IMR-90 (cell line): ENCODE measurements around the gene VEGFA. TPM values are rescaled to one million over a fixed set of nuclear protein-coding genes. Genes with fewer than 3 reads are reported as not detected.

ENCODE experiments used
- ATAC-seq: fragments of 200-7000 bp; cut with Tn5 transposase; 2 replicates; pipeline ENCODE4 v1.9.1; 2020; ENCODE audit warnings: low read depth, mild to moderate bottlenecking, moderate library complexity
- BruUV-seq: library from RNA; stranded (reverse); fragments of 400-500 nt; replicated peaks from 2 replicates; lab custom pipeline; 2021; lab: Mats Ljungman, UMichigan
- CTCF ChIA-PET: fragments of 300-600 bp; formaldehyde crosslinking; extraction: SDS; loops from one replicate; lab custom pipeline; 2021; ENCODE audit warnings: antibody characterized with exemption; lab: Yijun Ruan, JAX
- POLR2A ChIA-PET: fragments of 300-600 bp; sonication (Branson Sonifier 250); formaldehyde crosslinking; loops from one replicate; lab custom pipeline; 2022; ENCODE audit warnings: antibody characterized with exemption; ENCODE audit not compliant: unreplicated experiment; lab: Charles Lee
- DNase-seq: peaks from one replicate; pipeline ENCODE4 v3.0.0; 2013
- H2AFZ ChIP-seq: replicated peaks from 2 replicates; pipeline ENCODE3; 2013; ENCODE audit warnings: low read length, mild to moderate bottlenecking; ENCODE audit not compliant: poor library complexity
- H2AK5ac ChIP-seq: 2 replicates; pipeline ENCODE4 v1.6.1; 2013; ENCODE audit warnings: low read depth, low read length, inconsistent platforms
- H2AK9ac ChIP-seq: replicated peaks from 2 replicates; pipeline ENCODE3; 2013; ENCODE audit warnings: mild to moderate bottlenecking, low read depth, low read length, moderate library complexity; ENCODE audit not compliant: poor library complexity
- H2BK120ac ChIP-seq: 2 replicates; pipeline ENCODE4 v1.6.1; 2013; ENCODE audit warnings: low read depth, low read length, inconsistent platforms
- H2BK15ac ChIP-seq: 3 replicates; pipeline ENCODE4 v1.6.1; 2013; ENCODE audit warnings: low read depth, low read length, inconsistent platforms
- H2BK20ac ChIP-seq: 2 replicates; pipeline ENCODE4 v1.6.1; 2013; ENCODE audit warnings: low read depth, mild to moderate bottlenecking, inconsistent platforms, low read length, moderate library complexity
- H2BK5ac ChIP-seq: 2 replicates; pipeline ENCODE4 v1.6.1; 2013; ENCODE audit warnings: mild to moderate bottlenecking, low read depth, low read length, inconsistent platforms; ENCODE audit not compliant: poor library complexity, severe bottlenecking
- H3K14ac ChIP-seq: replicated peaks from 2 replicates; pipeline ENCODE4 v1.6.1; 2013; ENCODE audit warnings: low read depth, low read length, inconsistent platforms
- H3K18ac ChIP-seq: 2 replicates; pipeline ENCODE4 v1.6.1; 2013; ENCODE audit warnings: low read depth, low read length, control low read depth
- H3K23ac ChIP-seq: 2 replicates; pipeline ENCODE4 v1.6.1; 2013; ENCODE audit warnings: low read depth, low read length, inconsistent platforms
- H3K27ac ChIP-seq: 2 replicates; pipeline ENCODE4 v1.5.1; 2013; ENCODE audit warnings: mild to moderate bottlenecking, control low read depth, low read length; ENCODE audit not compliant: insufficient read depth
- H3K27me3 ChIP-seq: 2 replicates; pipeline ENCODE4 v1.6.1; 2013; ENCODE audit warnings: low read length; ENCODE audit not compliant: control insufficient read depth, insufficient read depth
- H3K36me3 ChIP-seq: 2 replicates; pipeline ENCODE4 v1.6.1; 2013; ENCODE audit warnings: low read length, mixed read lengths; ENCODE audit not compliant: control insufficient read depth, insufficient read depth
- H3K4ac ChIP-seq: 2 replicates; pipeline ENCODE4 v1.6.1; 2013; ENCODE audit warnings: low read depth, low read length, inconsistent platforms
- H3K4me1 ChIP-seq: 2 replicates; pipeline ENCODE4 v1.6.1; 2013; ENCODE audit warnings: low read length, mixed read lengths; ENCODE audit not compliant: control insufficient read depth, insufficient read depth
- H3K4me2 ChIP-seq: 2 replicates; pipeline ENCODE4 v1.6.1; 2013; ENCODE audit warnings: low read depth, mild to moderate bottlenecking, control low read depth, low read length, moderate library complexity
- H3K4me3 ChIP-seq: 2 replicates; pipeline ENCODE4 v1.5.1; 2013; ENCODE audit warnings: low read depth, mild to moderate bottlenecking, control low read depth, low read length, moderate library complexity; ENCODE audit not compliant: insufficient read depth
- H3K56ac ChIP-seq: 2 replicates; pipeline ENCODE4 v1.6.1; 2013; ENCODE audit warnings: low read length, inconsistent platforms; ENCODE audit not compliant: insufficient read depth; ENCODE audit errors: extremely low read depth
- H3K79me1 ChIP-seq, 2 experiments: 2 replicates each; pipeline ENCODE4 v1.6.1; 2013; ENCODE audit warnings: low read length in 2 of 2, inconsistent platforms in 1 of 2, low read depth in 1 of 2
- H3K9ac ChIP-seq: 2 replicates; pipeline ENCODE4 v1.6.1; 2013; ENCODE audit warnings: low read depth, low read length, control low read depth
- H3K9me1 ChIP-seq: 2 replicates; pipeline ENCODE4 v1.6.1; 2013; ENCODE audit warnings: low read length, inconsistent platforms; ENCODE audit not compliant: insufficient read depth
- H3K9me3 ChIP-seq: 2 replicates; pipeline ENCODE4 v1.6.1; 2013; ENCODE audit warnings: low read length; ENCODE audit not compliant: control insufficient read depth, insufficient read depth
- H4K20me1 ChIP-seq: 2 replicates; pipeline ENCODE4 v1.6.1; 2013; ENCODE audit warnings: low read length, inconsistent platforms; ENCODE audit not compliant: insufficient read depth
- H4K5ac ChIP-seq: 2 replicates; pipeline ENCODE4 v1.6.1; 2013; ENCODE audit warnings: mild to moderate bottlenecking, low read depth, low read length, control low read depth
- H4K8ac ChIP-seq, 2 experiments: 2 replicates each; pipeline ENCODE4 v1.6.1; 2013; ENCODE audit warnings: low read depth in 2 of 2, low read length in 2 of 2, control low read depth in 1 of 2, inconsistent platforms in 1 of 2
- H4K91ac ChIP-seq: 2 replicates; pipeline ENCODE4 v1.6.1; 2013; ENCODE audit warnings: low read depth, low read length, inconsistent platforms; ENCODE audit not compliant: insufficient read depth
- BHLHE40 ChIP-seq: fragments of 150-350 bp; IDR thresholded peaks from 2 replicates; pipeline ENCODE4 v1.6.1; 2016; ENCODE audit warnings: mild to moderate bottlenecking, low read depth, low read length
- CEBPB ChIP-seq: IDR thresholded peaks from 2 replicates; pipeline ENCODE4 v1.6.1; 2012; ENCODE audit warnings: low read depth, low read length, improper control_type of control experiment
- CHD1 ChIP-seq: IDR thresholded peaks from 2 replicates; pipeline ENCODE4 v1.6.1; 2012; ENCODE audit warnings: low read depth, low read length, improper control_type of control experiment
- MAFK ChIP-seq: IDR thresholded peaks from 2 replicates; pipeline ENCODE4 v1.6.1; 2012; ENCODE audit warnings: low read depth, low read length, improper control_type of control experiment
- MAZ ChIP-seq: IDR thresholded peaks from 2 replicates; pipeline ENCODE4 v1.6.1; 2012; ENCODE audit warnings: low read depth, mild to moderate bottlenecking, low read length, improper control_type of control experiment, moderate library complexity, borderline replicate concordance
- MXI1 ChIP-seq: IDR thresholded peaks from 2 replicates; pipeline ENCODE4 v1.6.1; 2012; ENCODE audit warnings: low read depth, mild to moderate bottlenecking, low read length, moderate library complexity, borderline replicate concordance
- NFE2L2 ChIP-seq: fragments of 150-350 bp; IDR thresholded peaks from 2 replicates; pipeline ENCODE4 v1.6.1; 2016; ENCODE audit warnings: low read depth, mild to moderate bottlenecking, low read length
- POLR2A ChIP-seq: IDR thresholded peaks from 2 replicates; pipeline ENCODE4 v1.6.1; 2012; ENCODE audit warnings: mild to moderate bottlenecking, low read depth, low read length
- RCOR1 ChIP-seq: IDR thresholded peaks from 2 replicates; pipeline ENCODE4 v1.6.1; 2012; ENCODE audit warnings: mild to moderate bottlenecking, low read length, improper control_type of control experiment; ENCODE audit not compliant: insufficient replicate concordance
- RFX5 ChIP-seq: IDR thresholded peaks from 2 replicates; pipeline ENCODE4 v1.8.0; 2012; ENCODE audit warnings: low read depth, mild to moderate bottlenecking, low read length, moderate library complexity
- WGBS, 2 experiments: methylation state at CpG; one replicate each; pipeline versions ENCODE4 v1.1.5 to v1.1.7; 2013; ENCODE audit warnings: missing lambda C conversion rate in 2 of 2; ENCODE audit not compliant: insufficient read length in 1 of 2; ENCODE audit errors: extremely low coverage in 2 of 2; 5-methylcytosine and 5-hydroxymethylcytosine counted together
- dilution Hi-C: fragments of 300-500 bp; cut with HindIII; formaldehyde crosslinking; loops from one replicate; pipeline ENCODE4 v1.14.3; 2018; ENCODE audit warnings: low sequenced_read_pairs; ENCODE audit not compliant: unreplicated experiment
- in situ Hi-C: fragments of 300-500 bp; cut with MboI; formaldehyde crosslinking; loops from 3 replicates; pipeline ENCODE4 v1.14.3; 2019; ENCODE audit warnings: low sequenced_read_pairs, inconsistent platforms, mixed read lengths
- intact Hi-C: fragments of 100-400 bp; cut with micrococcal nuclease; formaldehyde crosslinking; loops from 2 replicates; pipeline ENCODE4 v1.10.0; 2022
- polyA plus RNA-seq, 3 experiments: library from polyadenylated mRNA; depleted of rRNA; stranded (reverse); fragments of >200 nt; gene quantifications; 2 replicates each; pipeline ENCODE4 v1.2.3, GENCODE V29; 2012; ENCODE audit warnings: low replicate concordance in 1 of 3
- total RNA-seq: library from RNA; depleted of rRNA; stranded (reverse); fragments of >200 nt; gene quantifications from 2 replicates; pipeline ENCODE4 v1.2.3, GENCODE V29; 2012
- TF ChIP-seq, protein P1 (sequence below): fragments of 150-350 bp; IDR thresholded peaks from 2 replicates; pipeline ENCODE4 v1.6.1; 2016; ENCODE audit warnings: low read depth, mild to moderate bottlenecking, low read length, moderate library complexity, borderline replicate concordance
- TF ChIP-seq, protein P2 (sequence below): fragments of 150-350 bp; IDR thresholded peaks from 2 replicates; pipeline ENCODE4 v1.6.1; 2017; ENCODE audit warnings: mild to moderate bottlenecking, antibody characterized with exemption, low read length, low read depth

The VEGFA gene
- total and polyA plus RNA-seq, 2 of the 4 experiments (the other 2 are of a cell fraction): 190 to 234 TPM

DNA sequence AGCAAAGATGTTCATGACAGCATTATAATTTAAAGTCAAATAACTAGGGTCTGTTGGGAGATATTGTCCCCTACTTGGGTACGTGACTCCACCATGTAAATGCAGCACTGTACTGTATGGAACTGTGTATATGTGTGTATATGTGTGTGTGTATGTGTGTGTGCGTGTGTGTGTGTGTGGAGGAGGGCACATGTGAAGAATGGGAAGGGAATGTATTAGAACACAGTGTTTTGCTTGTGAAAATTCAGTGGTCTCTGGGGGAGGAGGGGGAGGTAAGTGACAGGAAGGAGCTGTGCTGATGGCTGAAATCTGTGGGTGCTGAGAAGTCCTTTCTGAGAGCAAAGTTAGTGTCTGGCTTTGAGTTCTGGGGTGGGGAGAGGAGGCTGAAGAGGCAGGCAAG is 23.9 kb upstream of the VEGFA start:
- Histone ChIP-seq H3K27ac (no peak overlapping the region), H3K14ac (no peak overlapping the region), H4K91ac (no peak overlapping the region), H3K36me3 (no peaks in the 10 kb centered on the region), H3K23ac (no peak overlapping the region), H3K9me3 (no peaks in the 10 kb centered on the region), H3K4ac (no peak overlapping the region), H3K18ac (no peak overlapping the region), H4K8ac (no peak overlapping the region), H2BK15ac (no peak overlapping the region), H2AK9ac (no peak overlapping the region), H4K20me1 (no peaks in the 10 kb centered on the region), H4K5ac (no peak overlapping the region), H2AK5ac (no peak overlapping the region), H3K79me1 (no peaks in the 10 kb centered on the region), H3K4me2 (no peak overlapping the region), H3K9ac (no peak overlapping the region), H2BK5ac (no peak overlapping the region), H3K4me3 (no peak overlapping the region), H3K9me1 (no peaks in the 10 kb centered on the region), H3K56ac (no peak overlapping the region), H3K27me3 (peaks cover 47% of the 10 kb centered on the region), H2AFZ (peak overlapping the region; percentile 5), H2BK120ac (no peak overlapping the region), H2BK20ac (no peak overlapping the region), H3K4me1 (peaks cover 2% of the 10 kb centered on the region; the same call in 1 of the 2 replicates)
- no TSS peak for BruUV-seq
- ATAC-seq (no peak), DNase-seq (no peak)
- 67% methylated on average over 1 of the region's 2 CpGs; no CpG with 5 or more reads in 1 of the 2 experiments for WGBS, 2 experiments
- POLR2A ChIA-PET: no interaction called here
- dilution Hi-C loops (no loop called here), intact Hi-C loops (no loop called here), in situ Hi-C loops (no loop called here)
- no peak for TF ChIP-seq MXI1
- TF ChIP-seq MAZ: no peak
- TF ChIP-seq CEBPB: no peak
- TF ChIP-seq NFE2L2: no peak
- no peak for TF ChIP-seq BHLHE40
- TF ChIP-seq, protein P1, sequence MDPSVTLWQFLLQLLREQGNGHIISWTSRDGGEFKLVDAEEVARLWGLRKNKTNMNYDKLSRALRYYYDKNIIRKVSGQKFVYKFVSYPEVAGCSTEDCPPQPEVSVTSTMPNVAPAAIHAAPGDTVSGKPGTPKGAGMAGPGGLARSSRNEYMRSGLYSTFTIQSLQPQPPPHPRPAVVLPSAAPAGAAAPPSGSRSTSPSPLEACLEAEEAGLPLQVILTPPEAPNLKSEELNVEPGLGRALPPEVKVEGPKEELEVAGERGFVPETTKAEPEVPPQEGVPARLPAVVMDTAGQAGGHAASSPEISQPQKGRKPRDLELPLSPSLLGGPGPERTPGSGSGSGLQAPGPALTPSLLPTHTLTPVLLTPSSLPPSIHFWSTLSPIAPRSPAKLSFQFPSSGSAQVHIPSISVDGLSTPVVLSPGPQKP: no peak
- no peak for TF ChIP-seq MAFK
- TF ChIP-seq CHD1: no peak
- no peak for TF ChIP-seq POLR2A
- TF ChIP-seq, protein P2, sequence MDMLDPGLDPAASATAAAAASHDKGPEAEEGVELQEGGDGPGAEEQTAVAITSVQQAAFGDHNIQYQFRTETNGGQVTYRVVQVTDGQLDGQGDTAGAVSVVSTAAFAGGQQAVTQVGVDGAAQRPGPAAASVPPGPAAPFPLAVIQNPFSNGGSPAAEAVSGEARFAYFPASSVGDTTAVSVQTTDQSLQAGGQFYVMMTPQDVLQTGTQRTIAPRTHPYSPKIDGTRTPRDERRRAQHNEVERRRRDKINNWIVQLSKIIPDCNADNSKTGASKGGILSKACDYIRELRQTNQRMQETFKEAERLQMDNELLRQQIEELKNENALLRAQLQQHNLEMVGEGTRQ: no peak
- TF ChIP-seq RCOR1: no peak
- TF ChIP-seq RFX5: no peak
- CTCF ChIA-PET: interaction anchor here (1.4 kb wide), 1 partner anchor 23 kb away, joined by 3 read pairs; no protein-coding TSS in a partner anchor
